ENCODE data around the gene TMC8. TPM values are rescaled to one million over a fixed set of nuclear protein-coding genes. Genes with fewer than 3 reads are reported as not detected.

The TMC8 gene
- total RNA-seq, 4 donors from 2014 or later, result 1.3 to 5.3 (median 2.3) TPM

GRCh38 chr17:78129351-78130089 is 1.1 kb upstream of the TMC8 start:
- H3K4me1 ChIP-seq, result peaks cover 65 to 93% (median 86%) of the 10 kb centered on the region in 4 donors
- 90% methylated on average over 4 of the region's 4 CpGs for WGBS
- no peaks in the 10 kb centered on the region for H3K9me3 ChIP-seq
- H3K36me3 ChIP-seq, result peaks cover 0 to 18% (median 14%) of the 10 kb centered on the region in 4 donors
- peaks cover 5 to 59% (median 14%) of the 10 kb centered on the region in 4 donors for H3K27me3 ChIP-seq
- TF ChIP-seq POLR2AphosphoS5 (IDR thresholded peaks at IDR 0.05) (no peak), EP300 (IDR thresholded peaks at IDR 0.05) (no peak), CTCF (IDR thresholded peaks at IDR 0.05) (no peak), POLR2A (IDR thresholded peaks at IDR 0.05; ENCODE audit: low read depth) (no peak)
- DNase-seq (ENCODE audit: extremely low spot score), result no peak
- H3K27ac ChIP-seq (replicated peaks in 1 of 4), result peak overlapping the region in 3 of 4 donors; percentile 71 to 86 (median 76)
- intact Hi-C loops (cut with DNase I), result no loop called here
- H3K4me3 ChIP-seq, result peak overlapping the region in 2 of 4 donors; percentile 70 to 82

DNA sequence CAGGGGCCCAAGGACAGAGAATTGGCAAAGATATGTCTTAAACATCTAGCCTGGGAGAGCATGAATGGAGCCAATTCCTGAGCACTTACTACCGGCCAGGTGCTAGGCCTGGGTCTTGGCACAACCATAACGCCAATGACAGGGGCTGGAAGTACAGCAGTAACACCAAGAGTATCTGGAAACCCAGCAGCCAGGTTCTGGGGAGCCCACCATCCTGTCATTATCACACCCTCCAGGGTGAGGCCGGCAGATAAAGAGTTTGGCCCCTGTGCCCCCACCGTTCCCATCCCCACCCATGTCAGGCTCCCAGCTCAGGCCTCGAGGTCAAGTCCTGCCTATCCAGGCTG is 508 bp upstream of the TMC8 start:
- intact Hi-C loops (cut with DNase I), result no loop called here
- H3K27ac ChIP-seq (replicated peaks in 1 of 4), result peak overlapping the region in 3 of 4 donors; percentile 10 to 76 (median 71)
- peaks cover 59 to 88% (median 80%) of the 10 kb centered on the region in 4 donors for H3K4me1 ChIP-seq
- 59% methylated on average over 3 of the region's 5 CpGs for WGBS
- no peaks in the 10 kb centered on the region for H3K9me3 ChIP-seq
- H3K4me3 ChIP-seq, result peak overlapping the region in 1 of 4 donors; percentile 41
- no peak for DNase-seq (ENCODE audit: extremely low spot score)
- peaks cover 0 to 12% (median 9%) of the 10 kb centered on the region in 4 donors for H3K36me3 ChIP-seq
- H3K27me3 ChIP-seq, result peaks cover 5 to 59% (median 14%) of the 10 kb centered on the region in 4 donors
- TF ChIP-seq CTCF (IDR thresholded peaks at IDR 0.05) (no peak), POLR2AphosphoS5 (IDR thresholded peaks at IDR 0.05) (no peak), EP300 (IDR thresholded peaks at IDR 0.05) (no peak), POLR2A (IDR thresholded peaks at IDR 0.05; ENCODE audit: low read depth) (no peak)

DNA sequence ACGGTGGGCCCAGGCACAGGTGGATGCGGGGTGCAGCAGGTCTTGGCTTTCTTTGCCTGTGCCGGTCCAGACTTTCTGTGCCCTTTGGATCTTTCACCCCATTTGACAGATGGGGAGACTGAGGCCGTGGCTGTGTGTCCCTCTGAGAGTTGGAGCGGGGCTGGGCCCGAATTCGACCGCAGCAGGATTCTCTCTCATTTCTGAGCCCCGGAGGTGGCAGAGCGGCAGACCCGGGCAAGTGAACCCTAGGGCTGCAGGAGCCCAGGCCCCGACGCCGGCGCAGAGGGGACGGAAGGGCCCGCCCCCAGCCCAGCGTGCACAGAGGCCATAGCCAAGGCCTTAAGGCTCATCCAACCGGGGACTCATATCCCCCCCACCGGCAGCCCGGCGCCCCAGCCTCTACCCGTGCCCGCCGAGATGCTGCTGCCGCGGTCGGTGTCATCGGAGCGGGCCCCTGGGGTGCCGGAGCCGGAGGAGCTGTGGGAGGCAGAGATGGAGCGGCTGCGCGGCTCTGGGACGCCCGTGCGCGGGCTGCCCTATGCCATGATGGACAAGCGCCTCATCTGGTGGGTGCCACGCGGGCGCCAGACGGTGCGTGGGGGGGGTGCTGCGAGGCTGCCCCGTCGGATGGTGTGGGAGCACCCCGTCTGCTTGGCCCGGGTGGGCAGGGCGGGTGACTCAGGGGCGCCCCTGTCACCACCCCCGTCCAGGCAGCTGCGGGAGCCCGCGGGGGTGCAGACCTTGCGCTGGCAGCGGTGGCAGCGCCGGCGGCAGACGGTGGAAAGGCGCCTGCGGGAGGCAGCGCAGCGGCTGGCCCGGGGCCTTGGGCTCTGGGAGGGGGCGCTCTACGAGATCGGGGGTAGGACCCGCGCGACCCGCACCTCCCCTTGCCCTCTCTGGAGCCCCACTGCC is 857 bp downstream of the TMC8 start:
- no peak for TF ChIP-seq POLR2A (IDR thresholded peaks at IDR 0.05; ENCODE audit: low read depth)
- no peak for TF ChIP-seq POLR2AphosphoS5 (IDR thresholded peaks at IDR 0.05)
- no peak for TF ChIP-seq CTCF (IDR thresholded peaks at IDR 0.05)
- TF ChIP-seq EP300 (IDR thresholded peaks at IDR 0.05), result no peak
- H3K4me1 ChIP-seq, result peaks cover 46 to 74% (median 67%) of the 10 kb centered on the region in 4 donors
- 26% methylated on average over 26 of the region's 74 CpGs for WGBS
- H3K27ac ChIP-seq (replicated peaks in 1 of 4), result no peak overlapping the region
- no peaks in the 10 kb centered on the region for H3K9me3 ChIP-seq
- peak overlapping the region; percentile 31 to 45 (median 42) for H3K4me3 ChIP-seq
- H3K27me3 ChIP-seq, result peaks cover 5 to 58% (median 14%) of the 10 kb centered on the region in 4 donors
- intact Hi-C loops (cut with DNase I), result no loop called here
- no peaks in the 10 kb centered on the region for H3K36me3 ChIP-seq
- no peak for DNase-seq (ENCODE audit: extremely low spot score)

DNA sequence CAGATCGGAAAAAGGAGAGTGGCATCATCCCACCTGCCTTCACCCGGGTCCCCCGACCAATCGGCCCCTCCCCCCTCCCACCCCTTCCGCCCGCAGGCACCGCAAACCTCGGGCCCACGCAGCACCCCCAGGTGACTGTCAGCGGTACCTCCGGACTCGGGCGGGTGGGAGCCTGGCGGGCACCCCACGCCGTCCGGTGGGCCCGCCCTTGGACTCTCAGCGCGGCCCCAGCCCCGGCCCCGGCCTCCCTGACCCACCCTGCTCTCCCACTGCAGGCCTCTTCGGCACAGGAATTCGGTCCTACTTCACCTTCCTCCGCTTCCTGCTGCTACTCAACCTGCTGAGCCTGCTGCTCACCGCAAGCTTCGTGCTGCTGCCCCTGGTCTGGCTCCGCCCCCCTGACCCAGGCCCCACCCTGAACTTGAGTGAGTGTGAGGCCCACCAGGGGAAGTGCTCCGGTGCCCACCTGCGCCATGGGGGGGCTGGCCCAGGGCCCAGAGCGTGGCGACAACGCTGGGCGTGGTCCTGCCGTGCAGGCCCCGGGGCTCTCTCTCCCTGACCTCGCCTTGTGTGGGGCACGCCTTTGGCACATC is 1.6 kb downstream of the TMC8 start:
- no peak for DNase-seq (ENCODE audit: extremely low spot score)
- H3K27me3 ChIP-seq, result peaks cover 5 to 50% (median 14%) of the 10 kb centered on the region in 4 donors
- no peaks in the 10 kb centered on the region for H3K9me3 ChIP-seq

More for the DNA sequence above, 1.6 kb downstream of the TMC8 start:
- WGBS, result 47% methylated on average over 26 of the region's 38 CpGs
- Histone ChIP-seq H3K4me3 (peak overlapping the region; percentile 31 to 45 (median 42)), H3K36me3 (no peaks in the 10 kb centered on the region), H3K27ac (replicated peaks in 1 of 4) (no peak overlapping the region), H3K4me1 (peaks cover 38 to 67% (median 59%) of the 10 kb centered on the region in 4 donors)
- intact Hi-C loops (cut with DNase I), result no loop called here
- TF ChIP-seq CTCF (IDR thresholded peaks at IDR 0.05), result no peak
- no peak for TF ChIP-seq POLR2A (IDR thresholded peaks at IDR 0.05; ENCODE audit: low read depth)
- TF ChIP-seq POLR2AphosphoS5 (IDR thresholded peaks at IDR 0.05), result no peak
- TF ChIP-seq EP300 (IDR thresholded peaks at IDR 0.05), result no peak

Measured in esophagus muscularis mucosa (tissue), 4 donors.